Astrocyte of the spinal cord (primary cell): ENCODE data around the gene PPP2R2D.

Experiments used
- DNase-seq: peaks from one replicate; pipeline ENCODE4 v3.0.0; 2011; ENCODE audit warnings: low read depth, low spot score
- H3K4me3 ChIP-seq: 2 replicates; pipeline ENCODE4 v1.5.1; 2011; ENCODE audit warnings: low read depth, mild to moderate bottlenecking, low read length, moderate library complexity
- in situ Hi-C: cut with HindIII; loops from 2 replicates; pipeline ENCODE4 v1.10.0; 2017; ENCODE audit warnings: low sequenced_read_pairs
- TF ChIP-seq, protein P1 (sequence below): IDR thresholded peaks from 2 replicates; pipeline ENCODE4 v1.5.1; 2012; ENCODE audit warnings: low read depth, mild to moderate bottlenecking, low read length, inconsistent platforms

PPP2R2D gene

DNA sequence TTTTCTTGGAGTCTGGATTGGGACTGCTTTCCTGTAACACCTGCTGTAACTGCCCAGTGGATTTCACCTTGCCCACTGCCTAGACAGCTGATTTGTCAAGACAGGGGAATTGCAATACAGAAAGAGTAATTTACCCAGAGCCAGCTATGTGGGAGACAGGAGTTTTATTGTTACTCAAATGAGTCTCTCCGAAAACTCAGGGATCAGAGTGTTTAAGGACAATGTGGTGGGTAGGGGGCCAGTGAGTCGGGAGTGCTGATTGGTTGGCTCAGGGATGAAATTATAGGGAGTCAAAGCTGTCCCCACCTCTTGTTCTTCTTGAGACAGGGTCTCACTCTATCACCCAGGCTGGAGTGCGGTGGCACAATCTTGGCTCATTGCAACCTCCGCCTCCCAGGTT is 106.2 kb downstream of the PPP2R2D start:
- TF ChIP-seq, protein P1, sequence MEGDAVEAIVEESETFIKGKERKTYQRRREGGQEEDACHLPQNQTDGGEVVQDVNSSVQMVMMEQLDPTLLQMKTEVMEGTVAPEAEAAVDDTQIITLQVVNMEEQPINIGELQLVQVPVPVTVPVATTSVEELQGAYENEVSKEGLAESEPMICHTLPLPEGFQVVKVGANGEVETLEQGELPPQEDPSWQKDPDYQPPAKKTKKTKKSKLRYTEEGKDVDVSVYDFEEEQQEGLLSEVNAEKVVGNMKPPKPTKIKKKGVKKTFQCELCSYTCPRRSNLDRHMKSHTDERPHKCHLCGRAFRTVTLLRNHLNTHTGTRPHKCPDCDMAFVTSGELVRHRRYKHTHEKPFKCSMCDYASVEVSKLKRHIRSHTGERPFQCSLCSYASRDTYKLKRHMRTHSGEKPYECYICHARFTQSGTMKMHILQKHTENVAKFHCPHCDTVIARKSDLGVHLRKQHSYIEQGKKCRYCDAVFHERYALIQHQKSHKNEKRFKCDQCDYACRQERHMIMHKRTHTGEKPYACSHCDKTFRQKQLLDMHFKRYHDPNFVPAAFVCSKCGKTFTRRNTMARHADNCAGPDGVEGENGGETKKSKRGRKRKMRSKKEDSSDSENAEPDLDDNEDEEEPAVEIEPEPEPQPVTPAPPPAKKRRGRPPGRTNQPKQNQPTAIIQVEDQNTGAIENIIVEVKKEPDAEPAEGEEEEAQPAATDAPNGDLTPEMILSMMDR = no peak
- no peak for DNase-seq
- no peak overlapping the region for H3K4me3 ChIP-seq
- in situ Hi-C loops = no loop called here

DNA sequence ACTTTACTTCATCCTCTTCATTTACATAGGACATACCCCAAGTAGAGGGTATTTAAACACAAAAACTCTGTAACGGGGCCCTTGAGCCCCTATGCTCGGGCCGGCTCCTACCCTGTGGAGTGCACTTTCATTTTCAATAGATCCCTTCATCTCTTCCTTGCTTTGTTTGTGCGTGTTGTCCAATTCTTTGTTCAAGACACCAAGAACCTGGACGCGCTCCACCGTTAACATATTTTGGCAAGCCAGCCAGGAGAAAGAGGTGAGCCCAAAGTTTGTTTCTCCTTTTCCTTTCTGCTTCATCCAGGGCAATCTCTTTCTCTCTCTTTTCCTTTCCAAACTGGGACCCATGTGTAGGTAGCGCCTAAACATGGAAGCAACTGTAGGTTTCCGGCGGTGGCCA is 106.9 kb downstream of the PPP2R2D start:
- no peak overlapping the region for H3K4me3 ChIP-seq
- TF ChIP-seq, protein P1 = no peak
- in situ Hi-C loops = no loop called here
- no peak for DNase-seq
